ENCODE results near the gene TSPAN31. TPM values are rescaled to one million over a fixed set of nuclear protein-coding genes. Genes with fewer than 3 reads are reported as not detected.

Gene TSPAN31
- total and polyA plus RNA-seq, 2 of the 8 experiments (the other 6 are each of a cell fraction or from before 2014, with no cell fraction given), result 15.8 to 31.4 TPM

DNA sequence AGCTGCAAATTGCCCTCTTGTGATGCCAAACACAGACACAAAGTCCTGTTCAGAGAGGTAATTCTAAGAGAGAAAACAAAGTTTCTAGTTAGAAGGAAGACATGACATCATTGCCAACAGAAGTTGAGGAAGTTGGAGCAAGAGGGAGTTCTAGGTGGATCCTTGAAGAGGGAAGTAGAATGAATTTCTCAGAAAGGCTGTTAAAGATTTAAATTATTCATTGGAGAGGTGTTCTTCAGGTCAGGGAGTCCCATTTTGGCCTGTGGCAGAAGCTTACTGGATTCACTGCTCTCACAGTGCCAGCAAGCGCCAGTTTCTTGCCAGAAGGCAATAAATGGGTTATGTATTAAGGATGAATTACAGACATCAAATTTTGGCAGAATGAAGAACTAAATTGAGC is 53.1 kb downstream of the TSPAN31 start:
- Histone ChIP-seq H3K27ac (ENCODE audit: low read depth, low read length) (no peak overlapping the region), H2BK15ac (ENCODE audit: low read length) (no peak overlapping the region), H3K56ac (replicated peaks; ENCODE audit: insufficient read length, low read depth, low read length) (no peak overlapping the region), H3K14ac (ENCODE audit: insufficient read length) (no peak overlapping the region), H3K9me3 (ENCODE audit: insufficient read depth in 2 of 2, low read depth in 1 of 2, low read length in 1 of 2) (no peaks in the 10 kb centered on the region), H2AFZ (ENCODE audit: low read length) (no peak overlapping the region), H4K8ac (ENCODE audit: extremely low read depth, insufficient read depth, low read length) (no peak overlapping the region), H3K23ac (ENCODE audit: insufficient read length) (no peak overlapping the region), H3K9ac (replicated peaks in 1 of 4; ENCODE audit: extremely low read depth in 1 of 4, low read depth in 3 of 4, low read length in 3 of 4) (no peak overlapping the region), H3K4me1 (replicated peaks in 1 of 4; ENCODE audit: control insufficient read depth in 3 of 4, insufficient read depth in 4 of 4, low read length in 3 of 4) (no peaks in the 10 kb centered on the region), H3K27me3 (replicated peaks in 1 of 4; ENCODE audit: control insufficient read depth in 3 of 4, extremely low read depth in 1 of 4, insufficient read depth in 3 of 4, low read length in 3 of 4) (no peaks in the 10 kb centered on the region), H3K18ac (ENCODE audit: extremely low read depth, low read length) (no peak overlapping the region), H2BK20ac (ENCODE audit: low read length) (no peak overlapping the region), H3K23me2 (ENCODE audit: low read depth, low read length) (no peaks in the 10 kb centered on the region), H2BK12ac (ENCODE audit: low read depth, low read length) (no peak overlapping the region), H3K4ac (replicated peaks; ENCODE audit: insufficient read length, low read depth, low read length) (no peak overlapping the region), H3K79me2 (ENCODE audit: control insufficient read depth in 1 of 2, insufficient read depth in 2 of 2, low read length in 2 of 2) (no peaks in the 10 kb centered on the region), H3K4me3 (ENCODE audit: extremely low read depth in 1 of 4, insufficient read depth in 2 of 4, low read depth in 3 of 4, low read length in 4 of 4) (no peak overlapping the region), H2BK120ac (replicated peaks; ENCODE audit: low read depth, low read length) (no peak overlapping the region), H4K91ac (replicated peaks; ENCODE audit: insufficient read length, low read length) (no peak overlapping the region), H4K20me1 (replicated peaks in 1 of 2; ENCODE audit: control insufficient read depth in 1 of 2, insufficient read depth in 2 of 2, low read length in 2 of 2) (no peaks in the 10 kb centered on the region), H2BK5ac (ENCODE audit: low read depth, low read length) (no peak overlapping the region), H3K36me3 (ENCODE audit: control insufficient read depth in 2 of 4, insufficient read depth in 4 of 4, low read length in 3 of 4) (peaks cover 2 to 26% (median 16%) of the 10 kb centered on the region in 4 experiments; a peak in 7 of 8 replicates), H4K5ac (ENCODE audit: insufficient read length, low read depth, low read length) (no peak overlapping the region), H3K79me1 (ENCODE audit: low read depth, low read length) (no peaks in the 10 kb centered on the region; the same call in 1 of the 2 replicates), H2AK5ac (ENCODE audit: low read depth, low read length) (no peak overlapping the region), H3K4me2 (ENCODE audit: insufficient read depth in 1 of 2, low read depth in 2 of 2, low read length in 2 of 2) (no peak overlapping the region)
- DNase-seq (ENCODE audit: low read depth in 1 of 2, low spot score in 2 of 2), result no peak
- no peak for FAIRE-seq
- WGBS, 2 experiments (ENCODE audit: extremely low coverage in 1 of 2, insufficient coverage in 1 of 2, insufficient read length in 1 of 2, insufficient replicate concordance in 2 of 2, low coverage in 1 of 2, low lambda C conversion rate in 2 of 2, missing lambda C conversion rate in 1 of 2), result 100% methylated on average over 1 of the region's 1 CpG; no CpG with 5 or more reads in 1 of the 2 experiments
- CTCF ChIA-PET (ENCODE audit: partially characterized antibody), result interaction anchor here (0.7 to 6.9 kb wide), 3 partner anchors 9 to 115 kb away, joined by 3 to 146 read pairs (median 3); partner anchors contain the start of gene AVIL
- POLR2A ChIA-PET (ENCODE audit: partially characterized antibody), result interaction anchor here (8.0 kb wide), 1 partner anchor 20 kb away, joined by 71 read pairs; the partner anchor contains the start of gene AVIL
- TF ChIP-seq NRF1 (IDR thresholded peaks at IDR 0.05; ENCODE audit: low read depth, low read length) (no peak), FOSL1 (IDR thresholded peaks at IDR 0.05; ENCODE audit: insufficient read depth, low read depth, low read length) (no peak), POU5F1 (IDR thresholded peaks at IDR 0.05; ENCODE audit: low read depth, low read length) (no peak), SIN3A (conservative IDR thresholded peaks at IDR 0.05 in 1 of 2, IDR thresholded peaks at IDR 0.05 in 1 of 2; ENCODE audit: low read depth in 1 of 2, low read length in 2 of 2) (no peak), POLR2AphosphoS5 (IDR thresholded peaks at IDR 0.05; ENCODE audit: low read depth, low read length) (no peak), ZNF274 (IDR thresholded peaks at IDR 0.05; ENCODE audit: borderline replicate concordance, extremely low read depth, low read length) (no peak), POLR2A (IDR thresholded peaks at IDR 0.05; ENCODE audit: control extremely low read depth in 1 of 2, low read depth in 2 of 2, low read length in 2 of 2) (no peak), TAF7 (optimal IDR thresholded peaks at IDR 0.05; ENCODE audit: borderline replicate concordance, low read depth, low read length) (no peak), EGR1 (IDR thresholded peaks at IDR 0.05; ENCODE audit: borderline replicate concordance, low read depth, low read length) (no peak), MAFK (IDR thresholded peaks at IDR 0.05; ENCODE audit: low read depth, low read length) (no peak), EZH2 (IDR thresholded peaks at IDR 0.05; ENCODE audit: low read depth, low read length, severe bottlenecking) (no peak)
- TF ChIP-seq, protein P1, sequence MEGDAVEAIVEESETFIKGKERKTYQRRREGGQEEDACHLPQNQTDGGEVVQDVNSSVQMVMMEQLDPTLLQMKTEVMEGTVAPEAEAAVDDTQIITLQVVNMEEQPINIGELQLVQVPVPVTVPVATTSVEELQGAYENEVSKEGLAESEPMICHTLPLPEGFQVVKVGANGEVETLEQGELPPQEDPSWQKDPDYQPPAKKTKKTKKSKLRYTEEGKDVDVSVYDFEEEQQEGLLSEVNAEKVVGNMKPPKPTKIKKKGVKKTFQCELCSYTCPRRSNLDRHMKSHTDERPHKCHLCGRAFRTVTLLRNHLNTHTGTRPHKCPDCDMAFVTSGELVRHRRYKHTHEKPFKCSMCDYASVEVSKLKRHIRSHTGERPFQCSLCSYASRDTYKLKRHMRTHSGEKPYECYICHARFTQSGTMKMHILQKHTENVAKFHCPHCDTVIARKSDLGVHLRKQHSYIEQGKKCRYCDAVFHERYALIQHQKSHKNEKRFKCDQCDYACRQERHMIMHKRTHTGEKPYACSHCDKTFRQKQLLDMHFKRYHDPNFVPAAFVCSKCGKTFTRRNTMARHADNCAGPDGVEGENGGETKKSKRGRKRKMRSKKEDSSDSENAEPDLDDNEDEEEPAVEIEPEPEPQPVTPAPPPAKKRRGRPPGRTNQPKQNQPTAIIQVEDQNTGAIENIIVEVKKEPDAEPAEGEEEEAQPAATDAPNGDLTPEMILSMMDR (IDR thresholded peaks at IDR 0.05; ENCODE audit: control extremely low read depth in 1 of 3, insufficient read depth in 1 of 3, low read depth in 1 of 3, low read length in 3 of 3), result no peak

All from H1 (cell line).